Epidermal melanocyte (primary cell): ENCODE measurements around the gene F2RL2.
A peak's percentile ranks its signal among the peaks of the same experiment; 100 is the strongest.

ENCODE experiments used
- DNase-seq: peaks from one replicate; pipeline ENCODE4 v3.0.0; 2011; ENCODE audit warnings: low spot score; ENCODE audit not compliant: insufficient read length

Gene F2RL2, protein sequence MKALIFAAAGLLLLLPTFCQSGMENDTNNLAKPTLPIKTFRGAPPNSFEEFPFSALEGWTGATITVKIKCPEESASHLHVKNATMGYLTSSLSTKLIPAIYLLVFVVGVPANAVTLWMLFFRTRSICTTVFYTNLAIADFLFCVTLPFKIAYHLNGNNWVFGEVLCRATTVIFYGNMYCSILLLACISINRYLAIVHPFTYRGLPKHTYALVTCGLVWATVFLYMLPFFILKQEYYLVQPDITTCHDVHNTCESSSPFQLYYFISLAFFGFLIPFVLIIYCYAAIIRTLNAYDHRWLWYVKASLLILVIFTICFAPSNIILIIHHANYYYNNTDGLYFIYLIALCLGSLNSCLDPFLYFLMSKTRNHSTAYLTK

DNA sequence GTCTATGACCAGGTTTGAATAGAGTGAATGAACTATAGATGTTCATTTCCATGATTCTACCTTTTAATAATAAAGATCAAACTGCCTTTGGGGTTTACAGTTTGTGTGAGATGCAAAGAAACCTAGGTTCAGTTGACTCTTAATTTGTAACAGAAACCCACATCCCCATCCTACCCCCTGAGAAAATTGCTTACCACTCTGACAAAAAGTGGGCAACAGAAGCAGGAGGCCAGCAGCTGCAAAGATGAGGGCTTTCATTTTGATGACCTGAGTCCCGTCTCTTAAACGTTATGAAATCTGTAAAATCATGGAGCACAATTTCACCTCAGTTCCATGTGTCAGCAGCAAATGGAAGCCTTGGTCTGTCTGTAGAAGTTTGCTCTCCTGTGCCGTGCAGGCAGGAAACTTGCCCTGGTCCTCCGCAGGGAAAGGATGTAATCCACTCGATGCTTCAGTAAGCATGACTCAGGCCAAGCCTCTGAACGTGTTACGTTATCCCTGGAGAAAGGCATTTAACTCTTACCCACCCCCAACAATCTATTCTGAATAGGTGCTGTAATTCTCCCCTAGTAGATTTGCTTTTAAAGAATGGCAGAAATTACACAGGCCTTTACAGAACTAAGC, at the start of gene F2RL2:
Gene F2RL2, minus strand, starts transcription at position 431 of the 624 bp plus-strand sequence. Its CDS starts 173 bp downstream, at position 258.
- DNase-seq = no peak

DNA sequence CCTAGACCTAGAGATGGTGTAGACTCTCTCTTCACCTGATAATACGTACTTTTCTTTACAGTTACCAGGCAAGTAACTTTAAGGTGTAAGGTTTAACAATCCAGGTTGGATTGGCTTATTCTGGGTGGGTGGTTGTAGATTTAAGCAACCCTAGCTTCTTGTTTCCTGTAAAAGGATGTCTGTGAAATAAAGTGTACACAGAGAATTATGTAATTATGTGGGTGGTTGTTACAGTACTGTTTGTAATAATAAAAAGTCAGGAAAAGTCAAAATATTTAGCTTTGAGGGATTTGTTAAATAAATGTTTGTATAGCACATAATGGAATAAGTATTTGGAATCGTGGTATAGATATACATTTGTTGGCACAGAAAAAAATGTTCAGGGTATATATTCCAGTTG, 49.0 kb upstream of the F2RL2 start:
- DNase-seq = no peak

DNA sequence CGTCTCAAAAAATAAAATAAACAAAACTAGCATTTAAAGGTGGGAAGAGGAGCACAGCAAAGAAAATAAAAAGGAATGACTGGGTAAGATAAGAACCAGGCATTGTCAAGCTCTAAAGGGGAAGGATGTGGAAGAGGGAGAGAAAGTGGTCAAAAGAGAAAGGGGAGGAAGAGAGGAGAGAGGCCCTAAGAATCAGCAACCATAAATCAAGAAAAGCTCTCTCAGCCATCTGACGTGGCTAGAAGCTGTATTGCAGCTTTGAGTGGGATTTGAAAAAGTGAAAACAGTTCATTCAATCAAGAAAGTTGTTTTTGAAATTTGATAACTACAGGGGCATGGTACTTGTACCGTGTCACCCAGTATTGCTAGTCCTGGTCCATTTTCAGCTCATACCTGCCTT, 47.3 kb upstream of the F2RL2 start:
- no peak for DNase-seq

DNA sequence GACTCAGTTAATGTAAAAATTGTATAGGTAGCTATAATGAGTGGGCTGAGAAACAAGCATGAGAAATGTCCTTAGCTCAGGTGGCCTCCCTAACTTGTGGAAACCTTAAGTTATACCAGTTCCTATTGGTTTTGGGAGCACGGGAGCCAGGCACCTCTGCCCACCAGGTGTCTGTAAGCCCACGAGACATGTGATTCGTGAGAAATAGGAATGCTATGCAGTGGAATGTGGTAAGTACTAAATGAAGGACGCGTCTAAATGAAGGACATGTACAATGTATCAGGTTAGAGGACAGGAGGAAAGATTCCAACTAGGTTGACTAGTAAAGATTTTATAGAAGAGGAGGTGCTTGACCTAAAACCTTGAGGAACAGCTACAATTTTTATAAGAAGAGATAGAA, 46.0 kb upstream of the F2RL2 start:
- DNase-seq = no peak

DNA sequence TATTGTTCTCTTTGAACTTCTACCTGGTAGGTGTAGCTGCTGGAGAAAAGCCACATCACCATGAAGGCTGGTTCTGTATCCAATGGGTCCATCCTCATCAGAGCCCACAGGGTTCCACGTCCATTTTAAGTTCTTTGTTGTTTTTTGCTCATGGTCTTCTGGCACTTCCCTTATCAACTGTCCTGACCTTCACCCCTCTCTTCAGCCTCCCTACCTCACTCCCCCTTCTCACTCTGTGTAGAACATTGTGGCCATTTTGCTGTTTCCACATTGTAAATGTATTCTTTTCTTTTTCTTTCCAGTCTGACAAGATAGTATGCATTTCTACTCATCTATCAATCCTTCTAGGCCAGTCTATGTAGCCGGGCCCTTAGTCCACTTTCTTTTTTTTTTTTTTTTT, 44.3 kb upstream of the F2RL2 start:
- no peak for DNase-seq

DNA sequence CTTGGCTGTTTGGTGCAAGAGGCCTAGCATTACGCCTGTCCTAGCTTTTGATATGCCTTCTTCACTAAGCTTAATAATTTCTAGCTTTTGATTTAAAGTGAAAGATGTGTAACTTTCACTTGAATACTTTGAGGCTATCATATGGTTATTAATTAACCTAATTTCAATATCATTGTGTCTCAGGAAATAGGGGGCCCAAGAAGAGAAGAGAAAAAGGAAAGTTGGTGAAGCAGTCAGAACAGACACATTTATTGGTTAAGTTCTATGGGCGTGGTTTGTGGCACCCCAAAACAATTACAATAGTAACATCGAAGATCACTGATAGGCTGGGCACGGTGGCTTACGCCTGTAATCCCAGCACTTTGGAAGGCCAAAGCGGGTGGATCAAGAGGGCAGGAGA, 40.9 kb upstream of the F2RL2 start:
- no peak for DNase-seq

DNA sequence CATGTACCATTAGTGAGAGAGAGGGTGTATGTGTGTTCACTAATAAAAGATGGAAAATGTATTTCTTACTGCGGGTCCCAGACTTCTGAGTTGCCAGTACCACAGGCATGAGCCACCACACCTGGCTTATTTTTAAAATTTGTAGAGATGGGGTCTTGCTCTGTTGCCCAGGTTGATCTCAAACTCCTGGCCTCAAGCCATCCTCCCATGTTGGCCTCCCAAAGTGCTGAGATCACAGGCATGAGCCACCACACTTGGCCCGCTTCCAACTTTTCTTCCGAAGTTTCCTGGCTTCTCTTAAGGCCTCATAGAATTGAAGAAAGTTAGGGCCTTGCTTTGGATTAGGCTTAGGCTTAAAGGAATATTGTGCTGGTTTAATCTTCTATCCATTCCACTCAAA, 40.4 kb upstream of the F2RL2 start:
- DNase-seq = no peak

DNA sequence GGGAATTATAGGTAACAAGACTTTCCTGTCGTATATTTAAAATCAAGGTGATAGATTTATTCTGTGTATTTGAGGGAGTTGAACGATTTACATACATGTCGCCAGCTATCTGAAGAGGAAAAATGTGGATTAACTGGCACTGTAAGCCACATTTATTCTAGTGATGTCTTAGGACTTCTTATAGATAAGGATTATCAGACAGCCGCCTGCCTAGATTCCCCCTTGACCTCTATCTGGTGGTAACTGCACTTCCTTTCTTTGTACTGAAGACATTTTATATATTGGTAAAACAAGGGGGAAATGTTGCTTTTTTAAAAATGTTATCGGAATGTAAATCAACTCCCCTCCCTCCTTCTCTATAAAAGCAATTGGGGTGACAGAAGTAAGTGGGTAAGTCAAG, 39.3 kb upstream of the F2RL2 start:
- no peak for DNase-seq

DNA sequence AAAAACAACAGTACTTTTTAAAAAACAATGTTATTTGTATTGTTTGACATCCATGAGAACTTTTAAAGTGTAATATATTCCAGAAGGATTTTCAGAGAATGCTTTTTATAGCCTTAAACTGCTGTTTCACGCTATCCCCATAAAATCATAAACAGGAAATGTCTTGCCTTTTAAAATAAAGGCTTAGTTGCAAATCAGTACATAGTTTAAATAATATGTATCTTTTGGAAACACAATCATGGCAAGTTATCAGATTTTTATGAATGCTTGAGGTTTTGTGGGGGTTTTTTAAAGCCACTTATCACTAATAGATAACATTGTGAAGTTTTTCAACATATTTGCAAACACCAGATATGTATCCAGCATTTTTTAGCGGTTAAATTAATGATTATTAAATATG, 37.2 kb upstream of the F2RL2 start:
- DNase-seq = no peak

DNA sequence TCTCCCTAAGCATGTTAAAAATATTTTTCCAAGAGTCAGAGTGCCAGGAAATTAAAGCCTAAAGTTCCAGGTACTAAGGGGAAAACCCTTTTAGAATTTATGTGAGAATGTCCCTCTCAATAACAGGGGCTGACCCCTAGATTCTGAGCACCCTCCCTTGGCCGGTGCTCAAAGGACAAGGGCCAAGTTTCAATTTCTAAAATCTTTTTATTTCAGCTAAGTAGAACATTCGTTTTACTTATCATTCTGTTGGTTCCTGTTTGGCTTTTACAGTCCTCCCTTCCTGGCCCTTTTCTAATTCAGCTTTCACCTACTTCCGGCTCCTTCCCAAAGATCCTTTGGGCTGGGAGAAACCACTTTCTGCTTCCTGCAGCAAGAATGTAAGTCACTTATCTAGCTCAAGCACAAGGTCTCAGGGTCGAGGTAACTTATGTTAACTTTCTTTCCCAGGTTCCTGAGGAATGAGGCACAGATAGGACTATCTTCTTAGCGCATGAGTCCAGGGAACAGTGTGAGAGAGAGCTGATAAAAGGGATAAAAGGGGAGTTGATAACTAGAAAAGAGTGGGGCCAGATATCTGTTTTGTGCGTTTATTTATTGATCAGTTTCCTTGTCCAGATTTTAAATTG, 34.6 kb upstream of the F2RL2 start:
- DNase-seq = no peak

DNA sequence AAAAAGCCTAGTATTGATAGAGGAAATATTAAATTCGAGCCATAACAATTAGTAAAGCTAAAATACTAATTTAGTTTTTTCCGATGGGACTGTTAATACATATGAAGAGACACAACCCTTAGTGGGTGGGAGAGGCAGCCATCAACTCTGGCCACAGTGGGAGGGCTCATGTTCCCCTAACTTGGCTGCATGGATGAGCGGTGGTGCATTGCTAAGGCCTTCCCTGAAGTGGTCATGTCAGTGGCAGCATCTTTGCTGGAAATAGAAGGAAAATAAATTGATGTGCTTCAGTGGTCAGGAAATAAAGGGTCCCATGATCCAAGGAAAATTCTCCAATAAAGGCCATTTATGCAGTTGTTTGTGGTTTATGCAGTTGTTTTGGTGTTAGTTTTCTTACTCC, 33.9 kb upstream of the F2RL2 start:
- DNase-seq = no peak

DNA sequence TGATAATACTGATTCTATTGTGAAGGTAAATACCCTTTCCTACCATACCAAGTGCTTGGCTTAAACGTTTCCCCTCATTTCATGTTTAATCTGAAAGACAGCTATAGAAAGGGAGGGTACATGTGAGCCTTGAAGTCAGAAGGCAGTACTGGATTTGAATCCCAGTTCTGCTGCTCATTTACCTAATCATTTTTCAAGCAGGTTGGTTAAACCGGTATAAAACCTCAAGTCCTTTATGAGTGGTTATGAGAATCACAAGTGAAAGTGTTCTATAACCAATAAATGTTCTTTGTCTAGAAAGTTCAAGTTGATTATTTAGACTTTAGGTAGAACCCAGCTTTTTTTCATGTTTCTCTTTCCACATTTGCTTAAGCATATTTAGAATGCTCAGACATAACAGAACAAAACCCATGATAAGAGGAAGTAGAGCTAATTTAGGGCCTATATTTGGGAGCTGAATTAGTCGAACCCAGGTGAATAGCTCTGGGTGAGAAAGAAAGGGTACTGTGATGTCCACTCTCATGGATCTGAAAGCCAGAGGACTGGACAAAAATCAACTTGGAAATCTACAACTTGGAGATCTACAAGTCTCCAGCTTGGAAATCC, 29.7 kb upstream of the F2RL2 start:
- no peak for DNase-seq

DNA sequence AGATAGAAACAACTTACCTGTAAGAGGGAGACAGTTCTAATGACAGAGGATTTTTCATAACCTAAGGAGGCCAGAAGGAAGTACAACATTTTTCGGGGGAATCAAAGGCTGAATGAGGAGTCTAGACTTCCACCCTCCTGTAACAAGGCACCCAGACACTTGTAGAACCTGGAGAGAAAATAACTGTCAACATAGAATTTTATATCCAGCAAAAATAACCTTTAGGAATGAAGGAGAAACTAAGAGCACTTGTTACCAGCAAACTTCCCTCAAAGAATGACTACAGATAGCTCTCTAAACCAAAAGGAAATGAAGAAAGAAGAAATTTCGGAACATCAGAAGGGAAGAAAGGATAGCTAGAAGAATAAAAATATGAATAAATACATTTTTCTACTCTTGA, 25.9 kb upstream of the F2RL2 start:
- no peak for DNase-seq

DNA sequence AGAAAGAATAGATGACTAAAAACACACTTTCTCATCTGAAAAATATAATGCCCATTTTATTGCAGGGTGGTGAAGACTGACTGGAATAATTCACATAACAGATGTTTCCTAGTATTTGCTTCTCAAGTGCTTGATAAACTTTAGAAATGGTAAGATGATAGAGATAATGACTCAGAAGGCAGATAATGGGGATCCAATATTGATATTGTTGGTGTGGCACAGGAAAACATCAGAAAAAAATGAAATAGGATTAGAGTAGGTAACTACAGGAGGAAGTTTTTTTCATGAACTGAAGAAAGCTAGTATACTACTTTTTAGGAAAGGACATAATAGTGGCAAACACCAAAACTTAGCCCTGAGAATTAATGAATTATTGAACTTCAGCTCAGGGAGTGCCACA, 20.2 kb upstream of the F2RL2 start:
- DNase-seq = no peak

DNA sequence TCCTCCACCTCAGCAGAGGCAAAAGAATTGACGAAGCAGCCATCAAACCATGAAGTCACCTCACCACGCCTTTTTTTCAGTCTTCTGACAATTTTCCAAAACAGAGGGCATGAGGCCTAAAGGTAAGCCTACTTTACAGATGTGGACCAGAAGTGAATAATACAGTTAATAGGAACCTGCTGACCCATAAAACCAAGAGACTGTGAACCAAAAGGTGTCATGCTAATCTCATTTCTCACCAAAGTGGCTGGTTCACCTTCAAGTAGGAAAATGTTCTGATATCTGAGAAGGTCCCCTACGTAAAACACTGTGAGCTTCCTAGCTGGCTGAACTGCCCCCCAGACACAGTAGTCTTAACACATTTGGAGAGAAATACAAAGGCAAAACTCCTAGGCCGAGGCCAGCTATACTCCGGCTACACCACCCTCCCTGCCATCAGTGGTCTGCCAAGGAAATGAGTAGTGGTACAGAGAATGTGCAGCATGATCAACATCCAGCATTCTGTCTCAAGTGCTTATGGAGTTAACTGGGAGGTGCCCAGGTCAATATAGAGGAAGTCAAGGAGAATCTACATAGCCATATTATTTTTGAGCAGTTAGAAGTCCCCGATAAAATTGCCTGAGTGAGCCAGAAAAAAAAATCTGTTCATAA, 19.3 kb upstream of the F2RL2 start:
- no peak for DNase-seq

DNA sequence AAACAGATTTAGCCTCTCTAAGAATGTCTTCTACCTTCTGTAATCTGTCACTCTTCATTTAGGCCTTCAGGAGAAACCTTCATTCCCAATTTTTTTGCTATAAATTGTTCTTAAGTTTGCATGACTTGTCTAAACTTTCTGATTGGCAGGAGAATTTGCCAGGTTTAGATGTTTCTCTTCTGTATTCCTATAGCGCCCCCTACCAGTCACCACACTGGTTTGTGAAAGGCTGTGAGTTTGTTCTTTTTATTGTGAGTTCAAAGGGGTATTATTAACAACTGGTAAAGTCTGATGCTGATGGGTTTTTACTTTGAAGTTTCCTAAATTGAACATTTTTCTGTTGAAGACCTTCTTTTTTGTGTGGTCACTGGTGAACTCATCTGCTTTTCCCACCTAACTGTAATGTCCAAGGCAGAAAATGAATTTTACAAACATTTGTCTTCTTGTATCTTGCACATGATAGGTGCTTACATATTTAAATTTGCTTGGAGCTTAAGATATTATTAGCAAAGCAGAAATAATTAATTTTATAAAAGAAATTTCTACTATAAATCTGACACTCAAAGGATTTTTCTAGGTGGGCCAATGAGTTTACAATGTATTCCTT, 18.4 kb upstream of the F2RL2 start:
- DNase-seq = peak; percentile 38

DNA sequence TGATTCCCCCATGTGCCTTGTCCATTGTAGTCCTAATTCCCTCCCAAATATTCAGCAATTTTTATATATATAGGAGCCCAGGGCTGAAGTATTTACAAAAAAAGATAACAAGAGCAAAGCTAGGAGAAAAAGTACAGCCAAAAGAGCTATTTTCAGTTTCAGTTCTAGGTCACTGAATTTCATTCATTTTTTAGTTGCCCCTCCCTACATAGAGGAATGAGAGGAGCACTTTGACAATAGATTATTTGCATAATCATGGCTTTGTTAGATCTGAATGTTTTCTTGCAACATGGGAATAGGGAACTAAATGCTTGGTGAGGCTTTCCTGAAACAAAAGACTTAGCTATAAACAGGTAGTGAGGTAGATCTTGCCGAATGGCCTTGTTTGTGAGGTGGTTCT, 15.3 kb upstream of the F2RL2 start:
- DNase-seq = no peak

DNA sequence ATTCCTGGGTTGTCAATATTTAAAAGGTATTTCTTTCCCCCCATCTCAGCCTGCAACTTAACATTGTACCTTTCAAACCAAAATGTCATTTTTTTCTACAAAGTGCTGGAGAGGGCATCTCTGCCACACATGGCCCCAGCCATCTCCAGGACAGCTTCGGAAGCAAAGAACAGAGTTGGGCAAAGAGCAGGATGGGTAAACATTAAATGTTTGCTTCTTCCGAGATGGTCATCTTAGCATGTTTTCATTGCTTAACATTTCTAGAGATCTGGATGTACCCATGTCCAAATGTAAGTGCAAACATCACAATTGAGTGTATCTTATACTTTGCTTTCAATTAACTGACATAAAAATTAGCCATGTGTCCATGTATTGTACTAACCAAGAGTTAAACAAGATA, 14.3 kb upstream of the F2RL2 start:
- no peak for DNase-seq

DNA sequence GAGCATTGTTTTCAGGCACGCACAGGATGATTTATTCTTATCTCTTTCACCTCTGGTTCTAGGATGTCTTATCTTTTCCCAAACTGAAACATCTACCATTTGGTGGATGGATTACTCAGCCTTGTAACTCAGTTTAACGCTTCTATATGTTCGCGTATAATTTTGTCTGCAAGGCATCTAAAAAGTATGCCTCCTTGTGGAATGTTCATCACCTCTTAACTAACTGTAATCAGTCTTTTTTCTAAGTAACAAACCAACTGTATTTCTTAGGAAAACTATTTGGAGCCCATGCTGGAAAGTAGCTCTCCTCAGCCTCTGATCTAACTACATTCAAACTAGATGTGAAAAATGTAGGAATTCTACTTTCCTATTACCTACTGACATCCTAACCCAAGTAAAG, 11.5 kb upstream of the F2RL2 start:
- no peak for DNase-seq

DNA sequence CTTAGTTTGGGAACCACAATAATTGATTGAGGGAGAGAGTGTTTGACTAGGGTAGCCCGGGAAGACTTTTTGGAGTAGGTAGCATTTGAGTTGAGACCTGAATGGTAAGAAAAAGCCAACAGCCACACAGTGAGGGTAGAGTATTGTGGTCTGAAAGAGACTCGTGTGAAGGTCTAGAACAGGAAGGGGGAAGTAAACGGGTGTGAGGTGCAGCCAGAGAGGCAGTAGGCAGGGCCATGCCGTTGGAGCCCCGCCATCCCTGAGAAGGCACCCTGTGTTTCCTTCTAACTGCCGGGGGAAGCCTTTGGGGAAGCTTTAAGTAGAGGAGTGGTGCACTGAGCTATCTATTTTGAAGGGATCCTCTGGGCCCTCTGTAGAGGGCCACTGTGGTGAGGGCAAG, 3.5 kb upstream of the F2RL2 start:
- no peak for DNase-seq

DNA sequence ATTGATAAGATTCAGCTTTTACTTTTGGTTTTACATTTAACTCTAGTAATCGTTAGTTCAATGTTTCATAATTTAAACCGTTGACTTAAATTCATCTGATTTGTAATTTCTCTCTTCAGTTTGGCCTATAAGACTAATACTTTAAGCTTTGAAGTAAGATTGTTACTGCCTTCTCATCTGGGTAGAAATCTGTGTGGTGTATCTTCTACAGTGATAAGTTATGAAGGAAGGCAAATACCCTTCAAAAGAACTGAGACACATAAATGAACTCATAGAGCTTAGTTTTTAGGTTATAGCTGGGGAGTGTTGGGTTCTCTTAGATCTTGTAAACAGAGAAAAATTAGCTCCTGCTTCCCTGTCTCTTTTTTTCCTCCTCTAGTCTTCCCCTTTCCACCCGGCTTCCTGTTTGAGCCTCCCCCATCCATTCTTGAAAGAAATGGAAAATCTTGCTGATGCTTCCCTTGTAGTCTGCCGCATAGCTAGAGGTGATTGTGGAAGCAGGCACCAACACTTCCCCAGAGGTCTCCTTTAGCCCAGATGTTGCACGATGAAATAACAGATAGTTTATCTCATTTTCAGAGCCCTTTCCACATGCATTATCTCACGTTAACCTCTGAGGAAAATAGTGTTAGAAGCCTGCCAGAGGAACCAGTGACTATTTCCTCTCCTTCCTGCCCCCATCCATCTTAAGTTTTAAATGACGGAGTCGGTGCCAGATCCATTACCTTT, 2.0 kb upstream of the F2RL2 start:
- no peak for DNase-seq
